Neuronal stem cell (in vitro differentiated cells): Measurements from ENCODE around the gene COX19.
A peak's percentile ranks its signal among the peaks of the same experiment; 100 is the strongest.

Experiments used
- DNase-seq: peaks from one replicate; pipeline ENCODE4 v3.0.0-alpha.2; 2013; ENCODE audit warnings: low spot score
- H2AFZ ChIP-seq: one replicate; pipeline ENCODE4 v1.6.1; 2013; ENCODE audit warnings: mild to moderate bottlenecking, low read length, inconsistent platforms
- H2AK5ac ChIP-seq: 2 replicates; pipeline ENCODE4 v1.6.1; 2013; ENCODE audit warnings: low read depth, mild to moderate bottlenecking, inconsistent platforms, low read length, moderate library complexity, mixed read lengths
- H2BK120ac ChIP-seq: 2 replicates; pipeline ENCODE4 v1.6.1; 2013; ENCODE audit warnings: low read depth, mild to moderate bottlenecking, inconsistent platforms, low read length, moderate library complexity, mixed read lengths
- H2BK12ac ChIP-seq: one replicate; pipeline ENCODE4 v1.6.1; 2013; ENCODE audit warnings: low read length, inconsistent platforms
- H2BK15ac ChIP-seq: 2 replicates; pipeline ENCODE4 v1.6.1; 2013; ENCODE audit warnings: mild to moderate bottlenecking, low read length, inconsistent platforms, mixed read lengths
- H2BK5ac ChIP-seq: one replicate; pipeline ENCODE4 v1.6.1; 2013; ENCODE audit warnings: inconsistent platforms, mild to moderate bottlenecking, low read length, moderate library complexity
- H3K14ac ChIP-seq: one replicate; pipeline ENCODE4 v1.6.1; 2013; ENCODE audit warnings: low read length, inconsistent platforms
- H3K18ac ChIP-seq: 2 replicates; pipeline ENCODE4 v1.6.1; 2013; ENCODE audit warnings: low read length, inconsistent platforms
- H3K23ac ChIP-seq: 2 replicates; pipeline ENCODE4 v1.6.1; 2013; ENCODE audit warnings: low read depth, mild to moderate bottlenecking, mixed read lengths, low read length, inconsistent platforms; ENCODE audit not compliant: poor library complexity
- H3K27ac ChIP-seq: replicated peaks from 3 replicates; pipeline ENCODE4 v1.5.1; 2013; ENCODE audit warnings: low read length, inconsistent platforms
- H3K27me3 ChIP-seq, 3 experiments: 2 replicates each; pipeline ENCODE4 v1.6.1; 2013; ENCODE audit warnings: low read length in 3 of 3, mild to moderate bottlenecking in 2 of 3, inconsistent platforms in 1 of 3, low read depth in 1 of 3, mixed read lengths in 1 of 3, moderate library complexity in 1 of 3; ENCODE audit not compliant: control insufficient read depth in 3 of 3, insufficient read depth in 3 of 3
- H3K36me3 ChIP-seq, 2 donors: replicated peaks in 1 of 2; 2 replicates each; pipeline ENCODE4 v1.6.1; 2013; ENCODE audit warnings: low read length in 2 of 2; ENCODE audit not compliant: control insufficient read depth in 2 of 2, insufficient read depth in 2 of 2
- H3K4ac ChIP-seq: 2 replicates; pipeline ENCODE4 v1.6.1; 2013; ENCODE audit warnings: inconsistent platforms, mild to moderate bottlenecking, low read length, moderate library complexity
- H3K4me1 ChIP-seq, 2 donors: 1 replicate in 1 of 2; 2 replicates in 1 of 2; pipeline ENCODE4 v1.6.1; 2013; ENCODE audit warnings: low read length in 2 of 2, low read depth in 1 of 2; ENCODE audit not compliant: control insufficient read depth in 2 of 2, insufficient read depth in 1 of 2
- H3K4me2 ChIP-seq: one replicate; pipeline ENCODE4 v1.6.1; 2013; ENCODE audit warnings: mild to moderate bottlenecking, low read length, inconsistent platforms; ENCODE audit not compliant: insufficient read depth, poor library complexity, severe bottlenecking
- H3K4me3 ChIP-seq, 2 donors: 2 replicates each; pipeline ENCODE4 v1.5.1; 2013; ENCODE audit warnings: low read length in 2 of 2, mild to moderate bottlenecking in 2 of 2, inconsistent platforms in 1 of 2, moderate library complexity in 1 of 2
- H3K79me1 ChIP-seq: one replicate; pipeline ENCODE4 v1.6.1; 2013; ENCODE audit warnings: low read depth, mild to moderate bottlenecking, inconsistent platforms, low read length, moderate library complexity
- H3K9ac ChIP-seq: one replicate; pipeline ENCODE4 v1.6.1; 2013; ENCODE audit warnings: mild to moderate bottlenecking, low read depth, low read length, inconsistent platforms; ENCODE audit not compliant: poor library complexity
- H3K9me3 ChIP-seq, 2 donors: replicated peaks in 1 of 2; 2 replicates each; pipeline versions ENCODE3 to v1.6.1; 2013; ENCODE audit warnings: low read length in 2 of 2, mild to moderate bottlenecking in 2 of 2, inconsistent platforms in 1 of 2, low read depth in 1 of 2, mixed read lengths in 1 of 2, moderate library complexity in 1 of 2; ENCODE audit not compliant: control insufficient read depth in 2 of 2, insufficient read depth in 1 of 2
- H4K8ac ChIP-seq: one replicate; pipeline ENCODE4 v1.6.1; 2013; ENCODE audit warnings: low read depth, mild to moderate bottlenecking, inconsistent platforms, low read length, moderate library complexity
- H4K91ac ChIP-seq: one replicate; pipeline ENCODE4 v1.6.1; 2013; ENCODE audit warnings: low read length, low read depth, mild to moderate bottlenecking, inconsistent platforms; ENCODE audit not compliant: poor library complexity
- WGBS, 2 donors: extraction: QIAGEN DNeasy Blood & Tissue Kit; methylation state at CpG; one replicate each; pipeline ENCODE4 v1.1.7; 2013; ENCODE audit warnings: missing lambda C conversion rate in 2 of 2, mixed read lengths in 1 of 2; ENCODE audit not compliant: insufficient read length in 2 of 2, insufficient replicate concordance in 1 of 2; ENCODE audit errors: extremely low coverage in 2 of 2; 5-methylcytosine and 5-hydroxymethylcytosine counted together

The COX19 gene

DNA sequence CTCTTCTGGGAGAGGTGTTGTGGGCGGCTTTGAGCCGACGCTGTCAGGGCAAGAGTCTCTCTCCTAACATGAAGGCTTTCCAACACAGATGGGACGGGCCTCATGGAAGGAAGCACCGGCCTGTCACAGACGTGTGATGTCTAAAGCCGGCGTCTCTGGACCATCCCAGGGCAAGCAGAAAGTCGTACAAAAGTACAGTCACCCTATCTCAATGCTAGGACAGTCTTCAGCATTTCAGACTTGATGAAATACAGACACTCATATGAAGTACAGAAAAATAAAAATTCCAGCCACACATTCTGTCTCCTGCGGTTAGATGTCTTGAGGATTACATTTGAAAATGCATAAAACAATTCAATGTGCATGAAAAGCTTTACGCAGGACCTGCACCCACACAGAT is 38.2 kb upstream of the COX19 start:
- no peaks in the 10 kb centered on the region for H3K27me3 ChIP-seq
- H3K4me3 ChIP-seq: no peak overlapping the region
- H2BK12ac ChIP-seq: no peak overlapping the region
- no peak overlapping the region for H2BK120ac ChIP-seq
- peaks cover 48% of the 10 kb centered on the region for H3K79me1 ChIP-seq
- no peak overlapping the region for H3K4me2 ChIP-seq
- no peak overlapping the region for H3K14ac ChIP-seq
- no peak overlapping the region for H2BK15ac ChIP-seq
- H4K91ac ChIP-seq: no peak overlapping the region
- no peak overlapping the region for H3K4ac ChIP-seq
- H2AK5ac ChIP-seq: no peak overlapping the region
- no peak overlapping the region for H2BK5ac ChIP-seq
- no peak overlapping the region for H3K9ac ChIP-seq
- peaks cover 0 to 4% of the 10 kb centered on the region in 2 donors for H3K9me3 ChIP-seq
- H4K8ac ChIP-seq: no peak overlapping the region
- H3K23ac ChIP-seq: no peak overlapping the region
- H2AFZ ChIP-seq: no peak overlapping the region
- no peak for DNase-seq
- H3K27ac ChIP-seq: no peak overlapping the region
- H3K18ac ChIP-seq: no peak overlapping the region
- peaks cover 4 to 10% of the 10 kb centered on the region in 2 donors for H3K4me1 ChIP-seq
- H3K36me3 ChIP-seq: peaks cover 18 to 34% of the 10 kb centered on the region in 2 donors
- WGBS, 2 donors: no CpG with 5 or more reads among the region's 11 CpGs

DNA sequence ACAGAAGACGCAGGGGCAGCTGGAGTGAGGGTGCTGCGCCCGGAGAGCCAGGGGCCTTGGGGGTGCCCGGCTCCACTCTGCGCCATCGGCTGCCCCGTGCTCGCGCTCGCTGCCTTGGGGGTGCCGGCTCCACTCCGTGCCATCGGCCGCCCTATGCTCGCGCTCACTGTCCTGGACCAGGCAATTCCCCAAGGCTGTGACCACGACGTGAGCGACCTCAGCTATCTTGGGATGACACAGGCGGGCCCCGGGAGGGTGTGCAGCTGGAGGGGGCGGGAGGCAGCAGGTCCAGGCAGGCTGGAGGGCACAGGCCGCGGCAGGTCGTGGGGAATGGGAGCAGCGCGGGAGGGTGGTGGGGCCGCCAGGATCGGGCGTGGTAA is 37.4 kb upstream of the COX19 start:
- Histone ChIP-seq H2BK120ac (no peak overlapping the region), H2BK5ac (no peak overlapping the region), H3K23ac (peak overlapping the region; percentile 91), H2BK12ac (no peak overlapping the region), H4K8ac (peak overlapping the region; percentile 43), H3K27ac (no peak overlapping the region), H3K4me2 (no peak overlapping the region), H3K79me1 (peaks cover 50% of the 10 kb centered on the region), H3K9ac (peak overlapping the region; percentile 21), H2AK5ac (no peak overlapping the region), H3K14ac (no peak overlapping the region), H3K27me3 (no peaks in the 10 kb centered on the region), H3K4me3 (peak overlapping the region in 1 of 2 donors; percentile 40), H3K18ac (no peak overlapping the region), H2AFZ (no peak overlapping the region), H3K4me1 (peaks cover 4 to 10% of the 10 kb centered on the region in 2 donors), H4K91ac (no peak overlapping the region), H3K4ac (no peak overlapping the region), H2BK15ac (no peak overlapping the region), H3K36me3 (peaks cover 19 to 34% of the 10 kb centered on the region in 2 donors), H3K9me3 (peaks cover 0 to 4% of the 10 kb centered on the region in 2 donors)
- no CpG with 5 or more reads among the region's 30 CpGs for WGBS, 2 donors
- DNase-seq: no peak

DNA sequence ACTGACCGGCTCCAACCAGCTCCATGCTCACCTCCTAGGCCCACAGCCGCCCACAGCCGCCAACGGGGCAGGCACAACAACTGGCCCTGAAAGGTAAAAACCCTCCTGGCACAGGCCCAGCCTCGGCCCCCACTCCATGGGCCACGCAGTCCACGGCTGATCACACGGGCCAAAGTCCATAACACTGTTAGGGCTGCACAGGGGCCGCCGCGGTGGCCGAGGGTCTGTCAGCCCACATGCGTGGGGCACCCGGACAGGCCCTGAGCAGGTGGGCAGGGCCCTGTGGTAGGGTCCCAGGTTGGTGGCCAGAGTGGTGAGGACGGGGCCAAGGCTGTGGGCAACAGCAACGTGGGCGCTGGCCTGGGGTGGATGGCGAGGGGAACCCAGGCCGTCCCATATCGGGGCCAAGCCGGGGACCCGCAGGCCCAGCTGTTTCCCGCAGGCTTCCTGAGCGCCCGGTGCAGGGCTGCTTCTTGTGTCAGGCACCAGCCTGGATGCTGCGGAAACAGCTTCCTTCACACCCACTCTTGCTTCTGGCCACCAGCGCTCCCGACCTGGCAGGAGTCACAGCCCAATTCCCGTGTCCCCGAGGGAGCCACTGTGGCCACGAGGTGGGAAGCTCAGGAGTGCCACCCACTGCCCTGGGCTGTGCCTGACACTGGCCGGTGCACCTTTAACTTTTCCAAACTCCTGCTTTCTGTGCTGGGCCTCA is 36.8 kb upstream of the COX19 start:
- H3K9me3 ChIP-seq: peaks cover 0 to 4% of the 10 kb centered on the region in 2 donors
- no peaks in the 10 kb centered on the region for H3K27me3 ChIP-seq
- H3K18ac ChIP-seq: no peak overlapping the region
- peak overlapping the region; percentile 53 for H2BK5ac ChIP-seq
- no peak overlapping the region for H3K4me3 ChIP-seq
- no CpG with 5 or more reads among the region's 32 CpGs for WGBS, 2 donors
- no peak for DNase-seq
- no peak overlapping the region for H2BK120ac ChIP-seq
- peaks cover 21 to 36% of the 10 kb centered on the region in 2 donors for H3K36me3 ChIP-seq
- no peak overlapping the region for H4K91ac ChIP-seq
- H3K4ac ChIP-seq: no peak overlapping the region
- peaks cover 48% of the 10 kb centered on the region for H3K79me1 ChIP-seq
- no peak overlapping the region for H3K27ac ChIP-seq
- H2AK5ac ChIP-seq: no peak overlapping the region
- H3K4me1 ChIP-seq: peaks cover 4 to 10% of the 10 kb centered on the region in 2 donors
- H2BK15ac ChIP-seq: no peak overlapping the region
- peak overlapping the region; percentile 21 for H3K9ac ChIP-seq
- H2AFZ ChIP-seq: no peak overlapping the region
- peak overlapping the region; percentile 22 for H2BK12ac ChIP-seq
- no peak overlapping the region for H3K4me2 ChIP-seq
- no peak overlapping the region for H3K14ac ChIP-seq
- peak overlapping the region; percentile 17 for H4K8ac ChIP-seq
- H3K23ac ChIP-seq: no peak overlapping the region

DNA sequence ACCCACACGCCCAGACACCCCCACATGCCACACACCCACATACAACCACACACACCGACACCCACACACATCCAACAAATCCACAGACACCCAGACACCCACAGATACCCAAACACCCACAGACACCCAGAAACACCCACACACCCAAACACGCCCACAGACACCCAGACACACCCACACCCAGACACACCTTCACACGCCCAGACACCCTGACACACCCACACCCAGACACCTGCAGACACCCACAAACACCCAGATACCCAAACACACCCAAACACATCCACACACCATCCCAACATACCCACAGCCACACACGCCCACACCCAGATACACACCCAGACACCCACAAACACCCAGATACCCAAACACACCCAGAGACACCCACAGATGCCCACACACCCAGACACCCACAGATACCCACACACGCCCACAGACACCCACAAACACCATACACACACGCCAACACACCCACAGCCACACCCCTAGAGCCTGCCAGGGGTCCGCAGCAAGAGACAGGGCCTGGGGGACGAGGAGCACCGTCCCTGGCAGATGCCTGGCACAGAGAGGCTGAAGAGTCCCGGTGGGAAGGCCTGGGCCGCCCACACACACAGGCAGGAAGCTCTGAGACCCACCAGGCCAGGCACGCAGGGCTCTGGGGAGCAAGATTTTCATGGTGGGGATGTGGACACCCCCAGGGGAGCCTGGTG is 36.1 kb upstream of the COX19 start:
- no peak overlapping the region for H4K8ac ChIP-seq
- no peak overlapping the region for H3K18ac ChIP-seq
- H3K36me3 ChIP-seq: peaks cover 21 to 43% of the 10 kb centered on the region in 2 donors
- H3K23ac ChIP-seq: no peak overlapping the region
- no peak for DNase-seq
- H3K4ac ChIP-seq: no peak overlapping the region
- H3K4me2 ChIP-seq: no peak overlapping the region
- no peak overlapping the region for H3K9ac ChIP-seq
- no peaks in the 10 kb centered on the region for H3K27me3 ChIP-seq
- no peak overlapping the region for H2BK120ac ChIP-seq
- peaks cover 42% of the 10 kb centered on the region for H3K79me1 ChIP-seq
- H3K9me3 ChIP-seq: peaks cover 0 to 4% of the 10 kb centered on the region in 2 donors
- H3K4me3 ChIP-seq: no peak overlapping the region
- H2AK5ac ChIP-seq: no peak overlapping the region
- peak overlapping the region; percentile 53 for H2BK5ac ChIP-seq
- H2BK12ac ChIP-seq: no peak overlapping the region
- H2AFZ ChIP-seq: no peak overlapping the region
- peaks cover 4 to 10% of the 10 kb centered on the region in 2 donors for H3K4me1 ChIP-seq
- H4K91ac ChIP-seq: no peak overlapping the region
- H3K14ac ChIP-seq: peak overlapping the region; percentile 71
- 100% methylated on average over 2 of the region's 13 CpGs; no CpG with 5 or more reads in 1 of the 2 donors for WGBS, 2 donors
- no peak overlapping the region for H2BK15ac ChIP-seq
- no peak overlapping the region for H3K27ac ChIP-seq
